ENCODE results near the gene ZFP42.
"Not testable (repeated sequence)": the region's sequence is repeated elsewhere in the genome, so short reads cannot be mapped to it uniquely, and the experiment has no call there.

Gene ZFP42

DNA sequence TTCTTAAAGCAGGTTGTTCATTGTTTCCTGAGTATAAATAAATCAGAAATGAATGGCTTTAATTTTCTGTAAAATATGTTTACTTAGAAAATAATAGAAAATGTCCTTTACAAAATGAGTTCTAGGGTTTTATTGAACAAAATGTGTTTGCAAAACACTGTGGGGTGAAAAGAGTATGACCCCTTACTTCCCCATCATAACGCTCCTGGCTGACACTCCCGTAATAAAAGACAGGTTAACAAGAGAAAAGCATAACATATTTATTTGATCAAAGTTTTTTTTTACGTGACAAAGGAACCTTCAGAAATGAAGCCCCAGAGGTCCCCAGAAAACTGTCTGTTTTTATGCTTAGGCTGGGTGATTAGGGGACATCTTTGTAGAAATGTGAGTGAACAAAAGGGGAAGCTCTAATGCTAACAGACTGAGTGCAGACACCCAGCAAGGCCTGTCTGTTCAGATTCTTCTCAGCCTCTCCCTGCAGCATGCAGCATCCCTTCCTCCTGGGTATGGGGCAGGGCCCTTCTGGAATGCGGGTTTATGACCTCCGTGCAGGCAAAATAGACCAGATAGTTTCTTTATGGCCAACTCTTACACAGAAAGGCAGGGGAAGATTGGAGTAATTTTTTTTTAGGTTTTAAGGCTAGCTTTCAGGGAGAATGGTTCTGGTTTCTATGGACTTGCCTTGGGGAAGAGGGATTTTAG is 26.1 kb downstream of the ZFP42 start:
- DNase-seq, result no peak

DNA sequence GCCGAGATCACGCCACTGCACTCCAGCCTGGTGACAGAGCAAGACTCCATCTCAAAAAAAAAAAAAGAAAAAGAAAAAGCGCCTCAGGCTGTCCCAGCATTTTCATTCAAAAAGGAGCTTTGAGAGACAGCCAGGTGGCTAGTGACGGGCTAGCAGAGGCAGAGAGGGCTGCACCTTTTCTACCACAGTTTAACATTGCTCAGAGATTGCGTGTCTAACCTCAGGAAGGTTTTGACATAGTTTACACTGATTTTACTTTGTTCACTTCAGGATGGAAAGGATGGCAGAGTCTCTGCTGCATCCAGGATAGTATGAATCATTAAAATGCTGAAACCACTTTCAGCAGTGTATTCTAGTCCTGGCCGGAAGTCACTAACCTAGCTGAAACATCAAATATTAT is 28.1 kb downstream of the ZFP42 start:
- DNase-seq, result no peak

DNA sequence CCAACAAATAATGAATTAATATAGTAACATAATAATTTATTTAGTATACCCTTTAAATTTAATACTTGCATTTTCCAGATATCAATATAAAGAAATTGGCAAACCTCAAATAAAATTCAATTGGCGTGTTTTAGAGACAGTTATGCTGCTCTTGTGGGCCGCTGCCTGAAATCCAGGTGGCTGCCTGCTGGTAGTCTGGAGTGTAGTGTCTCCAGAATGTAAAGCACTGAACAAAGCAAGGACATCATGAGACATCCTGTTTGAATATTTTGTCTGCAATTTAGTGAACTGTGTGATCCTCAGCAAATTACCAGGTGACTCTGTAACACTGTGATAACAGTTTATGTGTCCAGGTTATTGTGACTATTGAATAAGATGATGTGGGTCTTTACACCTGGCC is 29.9 kb downstream of the ZFP42 start:
- no peak for DNase-seq

DNA sequence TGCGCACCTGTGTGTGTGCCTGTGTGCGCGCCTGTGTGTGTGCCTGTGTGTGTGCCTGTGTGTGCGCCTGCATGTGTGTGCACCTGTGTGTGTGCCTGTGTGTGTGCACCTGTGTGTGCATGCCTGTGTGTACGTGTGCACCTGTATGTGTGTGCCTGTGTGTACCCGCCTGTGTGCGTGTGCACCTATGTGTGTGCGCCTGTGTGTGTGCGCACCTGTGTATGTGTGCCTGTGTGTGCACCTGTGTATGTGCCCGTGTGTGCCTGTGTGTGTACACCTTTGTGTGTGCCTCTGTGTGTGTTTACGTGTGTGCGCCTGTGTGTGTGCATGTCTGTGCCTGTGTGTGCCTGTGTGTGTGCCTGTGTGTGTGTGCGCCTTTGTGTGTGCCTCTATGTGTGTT is 33.5 kb downstream of the ZFP42 start:
- no peak for DNase-seq

DNA sequence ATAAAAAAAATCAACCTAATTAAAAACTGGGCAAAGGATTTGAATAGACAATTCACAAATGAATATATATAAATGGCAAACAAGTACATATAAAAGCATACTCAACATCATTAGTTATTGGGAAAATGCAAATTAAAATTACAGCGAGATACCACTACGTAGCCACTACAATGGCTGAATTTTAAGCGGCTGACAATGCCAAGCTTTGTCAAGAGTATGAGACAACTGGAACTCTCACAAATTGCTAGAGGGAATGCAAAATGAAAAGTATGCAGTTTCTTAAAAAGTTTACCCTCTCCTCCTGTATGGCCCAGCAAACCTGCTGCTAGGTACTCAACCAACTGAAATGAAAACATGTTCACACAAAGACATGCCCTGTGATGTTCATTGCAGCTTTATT is 34.8 kb downstream of the ZFP42 start:
- no peak for DNase-seq

DNA sequence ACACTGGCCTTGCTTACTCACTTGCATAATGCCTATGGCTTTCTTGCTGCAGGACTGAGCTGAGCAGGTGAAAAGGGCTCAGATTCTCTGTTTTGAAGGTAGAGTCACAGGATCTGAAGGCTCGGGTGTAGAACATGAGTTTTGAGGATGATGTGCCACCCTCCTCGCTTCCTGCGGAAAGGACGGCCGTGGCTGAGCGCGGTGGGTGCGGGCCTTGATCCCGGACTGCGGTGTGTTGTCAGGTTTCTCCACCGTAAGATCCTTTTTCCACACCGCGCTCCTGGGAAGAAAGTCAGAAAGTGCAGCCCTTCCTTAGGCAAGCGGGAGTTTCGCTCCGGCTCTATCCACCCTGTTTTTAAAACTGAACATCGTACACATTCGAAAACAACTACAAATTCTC is 36.2 kb downstream of the ZFP42 start:
- no peak for DNase-seq

DNA sequence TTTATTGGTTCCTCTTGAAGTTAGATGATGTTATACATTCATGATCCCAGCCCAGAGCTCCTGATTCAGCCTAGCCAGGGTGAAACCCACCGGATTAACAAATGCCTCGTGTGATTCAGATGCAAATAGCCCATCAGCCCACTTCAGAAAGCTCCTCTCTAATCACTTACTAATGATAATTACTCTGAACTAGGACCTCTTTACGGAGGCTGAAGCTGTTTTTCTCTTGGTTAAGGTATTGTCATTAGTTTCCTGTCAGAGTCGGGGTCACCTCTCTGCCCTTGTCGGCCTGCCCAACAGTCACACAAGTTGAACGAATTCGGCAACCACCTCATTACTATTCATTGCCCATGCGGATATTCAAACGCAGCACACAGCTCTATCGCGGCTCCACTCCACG is 36.6 kb downstream of the ZFP42 start:
- no peak for DNase-seq

DNA sequence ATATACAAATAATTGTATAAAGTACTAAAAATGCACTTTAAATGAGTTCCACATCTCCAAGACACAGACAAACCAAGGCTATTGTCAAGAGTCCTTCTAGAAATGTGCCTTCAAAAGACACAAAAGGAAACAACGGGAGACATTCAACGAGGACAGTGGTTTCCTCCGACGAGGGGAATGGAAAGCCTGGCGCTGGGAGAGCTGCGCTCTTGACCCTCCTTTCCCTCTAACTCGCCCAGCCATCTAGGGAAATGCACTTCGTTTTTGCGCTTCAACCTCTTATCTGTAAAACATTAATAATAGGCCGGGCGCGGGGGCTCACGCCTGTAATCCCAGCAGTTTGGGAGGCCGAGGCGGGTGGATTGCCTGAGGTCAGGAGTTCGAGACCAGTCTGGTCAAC is 37.0 kb downstream of the ZFP42 start:
- DNase-seq, result no peak

DNA sequence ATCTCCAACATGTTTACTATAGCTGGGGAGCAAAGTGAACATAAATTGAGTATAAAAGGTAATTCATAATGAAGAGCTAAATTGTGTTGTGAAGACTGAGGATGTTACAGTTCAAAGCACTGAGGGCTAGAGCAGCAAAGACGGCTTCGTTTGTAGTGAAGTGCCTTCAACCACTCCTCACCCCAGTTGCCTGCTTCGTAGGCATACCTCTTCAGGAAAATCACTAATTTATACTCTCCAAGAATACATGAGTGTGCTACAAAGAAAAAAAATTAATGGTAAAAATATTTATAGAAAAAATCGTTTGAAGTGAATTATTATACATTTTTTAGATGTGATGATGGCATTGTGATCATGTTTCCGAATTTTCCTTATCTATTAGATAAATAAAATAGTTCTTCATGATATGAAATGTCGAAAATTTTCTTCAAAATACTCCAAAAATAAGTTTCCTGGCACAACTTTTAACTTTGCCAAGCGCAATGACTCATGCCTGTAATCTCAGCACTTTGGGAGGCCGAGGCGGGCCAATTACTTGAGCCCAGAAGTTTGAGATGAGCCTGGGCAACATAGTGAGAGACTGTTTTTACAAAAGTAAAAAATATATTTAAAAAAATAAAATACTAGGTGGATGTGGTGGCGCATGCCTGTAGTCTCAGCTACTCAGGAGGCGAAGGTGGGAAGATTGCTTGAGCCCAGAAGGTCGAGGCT is 41.6 kb downstream of the ZFP42 start:
- no peak for DNase-seq

DNA sequence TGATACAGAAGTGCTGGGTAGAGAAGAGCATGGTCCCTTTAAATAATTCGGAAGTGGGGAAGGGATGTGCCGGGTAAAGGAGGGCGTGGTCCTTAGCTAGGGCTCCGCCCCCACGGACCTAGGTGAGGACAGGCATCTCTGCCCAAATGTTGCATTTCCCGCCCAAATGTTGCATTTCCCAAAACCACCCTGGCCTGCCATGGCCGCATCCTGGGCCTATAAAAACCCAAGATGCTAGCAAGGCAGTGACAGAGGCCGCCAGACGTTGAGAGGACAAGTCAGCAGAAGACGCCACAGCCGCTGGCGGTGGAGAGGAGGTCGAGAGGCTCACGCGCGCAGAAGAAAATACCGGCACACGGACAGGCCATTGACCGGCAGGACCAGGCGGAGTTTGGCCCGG is 46.1 kb downstream of the ZFP42 start:
- DNase-seq, result no peak

DNA sequence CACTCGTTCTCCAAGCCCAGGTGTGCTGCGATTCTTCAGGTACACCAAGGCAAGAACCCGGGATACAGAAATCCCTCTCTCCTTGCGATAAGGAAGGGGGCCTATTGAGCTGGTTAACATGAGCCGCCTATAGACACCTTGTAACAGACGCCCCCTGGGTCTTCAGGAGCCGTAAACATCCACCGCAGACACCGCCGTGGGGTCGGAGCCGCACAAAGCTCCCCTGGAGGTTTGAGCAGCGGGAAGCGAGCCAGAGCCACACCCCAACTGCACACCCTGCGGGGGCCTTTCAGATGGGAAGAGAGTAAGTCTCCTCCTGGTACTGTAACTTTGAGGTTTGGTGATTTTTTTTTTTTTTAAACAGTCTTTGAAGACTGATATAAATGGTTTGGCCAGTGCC is 46.6 kb downstream of the ZFP42 start:
- no peak for DNase-seq

DNA sequence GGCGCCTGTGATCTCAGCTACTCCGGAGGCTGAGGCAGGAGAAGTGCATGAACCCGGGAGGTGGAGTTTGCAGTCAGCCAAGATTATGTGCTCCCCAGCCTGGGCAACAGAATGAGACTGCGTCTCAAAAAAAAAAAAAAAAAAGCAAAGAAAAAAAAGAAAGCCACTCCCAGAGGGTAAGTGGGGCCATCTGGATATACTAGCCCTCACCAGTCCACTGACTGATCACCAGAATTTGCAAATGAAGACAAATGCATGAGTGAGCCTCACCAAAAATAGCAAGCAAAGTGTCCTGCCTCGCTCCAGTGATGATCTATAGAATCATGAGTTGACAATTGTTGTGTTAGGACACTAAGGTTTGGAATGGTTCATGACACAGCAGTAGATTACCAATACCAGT is 47.6 kb downstream of the ZFP42 start:
- DNase-seq, result no peak

DNA sequence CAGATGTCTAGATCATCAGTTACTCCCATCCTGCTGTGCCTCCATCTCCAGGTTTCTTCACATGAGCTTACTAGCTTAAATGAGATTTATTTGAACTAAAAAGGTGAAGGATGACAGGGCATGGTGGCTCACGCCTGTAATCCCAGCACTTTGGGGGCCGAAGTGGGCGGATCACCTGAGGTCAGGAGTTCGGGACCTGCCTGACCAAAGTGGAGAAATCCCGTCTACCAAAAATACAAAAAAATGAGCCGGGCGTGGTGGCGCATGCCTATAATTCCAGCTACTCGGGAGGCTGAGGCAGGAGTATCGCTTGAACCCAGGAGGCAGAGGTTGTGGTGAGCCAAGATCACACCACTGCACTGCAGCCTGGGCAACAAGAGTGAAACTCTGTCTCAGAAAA is 49.9 kb downstream of the ZFP42 start:
- not testable (repeated sequence) for DNase-seq

DNA sequence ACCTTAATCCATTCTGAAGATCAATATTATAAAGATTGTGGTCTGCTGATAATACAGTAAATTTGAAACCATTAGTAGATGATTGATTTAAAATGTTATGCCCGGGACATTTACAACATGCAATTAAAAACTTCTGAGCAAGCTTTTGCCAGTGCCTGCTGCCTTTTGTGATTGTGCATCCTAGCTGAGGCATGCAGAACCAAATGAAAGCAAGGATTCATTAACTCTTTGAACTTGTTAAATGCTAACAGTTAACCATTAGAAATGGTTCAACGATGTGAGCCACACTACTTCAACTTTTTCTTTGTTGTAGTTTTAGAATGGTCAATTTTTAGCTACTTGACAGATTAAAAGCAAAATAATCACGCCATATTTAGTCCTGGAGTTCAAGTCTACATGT is 51.1 kb downstream of the ZFP42 start:
- DNase-seq, result no peak

DNA sequence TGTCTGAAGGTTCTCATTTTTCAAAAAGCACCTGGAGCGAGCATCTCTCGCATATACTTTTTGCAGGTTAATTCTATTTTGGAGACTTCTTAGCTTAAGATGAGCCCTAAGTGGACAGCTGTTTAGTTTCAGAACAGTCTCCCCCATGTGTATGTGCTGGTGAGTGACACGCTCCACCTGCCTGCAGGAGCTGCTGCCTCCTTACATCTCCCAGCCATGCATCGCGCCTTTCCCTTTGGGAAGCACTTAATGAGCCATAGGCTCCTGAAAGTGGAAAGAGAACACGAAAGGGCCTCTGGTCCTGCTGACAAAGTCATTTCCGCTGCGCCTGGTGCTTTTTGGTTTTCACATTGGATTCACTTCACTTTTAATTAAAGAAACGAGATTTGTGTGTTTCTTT is 57.7 kb downstream of the ZFP42 start:
- DNase-seq, result no peak

All from activated CD4-positive, alpha-beta T cell treated with anti-CD3 and anti-CD28 coated beads for 4 hours (primary cell).